ENCODE measurements around the gene GGTLC3. TPM values are rescaled to one million over a fixed set of nuclear protein-coding genes. Genes with fewer than 3 reads are reported as not detected.
"Not testable (repeated sequence)": the region's sequence is repeated elsewhere in the genome, so short reads cannot be mapped to it uniquely, and the experiment has no call there.

The GGTLC3 gene
- total RNA-seq, 1 experiment from 2014 or later = not detected

- H3K4me3 Mint-ChIP-seq (ENCODE audit: low read depth, unreplicated experiment); H3K27me3 Mint-ChIP-seq (ENCODE audit: unreplicated experiment); H3K9me3 Mint-ChIP-seq (ENCODE audit: low read depth, unreplicated experiment); H3K4me1 Mint-ChIP-seq (ENCODE audit: low read depth, unreplicated experiment); H3K27ac Mint-ChIP-seq (ENCODE audit: unreplicated experiment); CTCF ChIA-PET; H3K36me3 Mint-ChIP-seq (ENCODE audit: insufficient read depth, unreplicated experiment); intact Hi-C loops (cut with micrococcal nuclease; ENCODE audit: unreplicated experiment); DNase-seq; BruUV-seq (replicated peaks): not testable (repeated sequence)
Observed at GRCh38 chr22:18513454-18513853, 4.5 kb downstream of the GGTLC3 start.

GRCh38 chr22:18512378-18512777 lies 5.6 kb downstream of the GGTLC3 start:
- H3K27me3 Mint-ChIP-seq (ENCODE audit: unreplicated experiment); H3K27ac Mint-ChIP-seq (ENCODE audit: unreplicated experiment); H3K36me3 Mint-ChIP-seq (ENCODE audit: insufficient read depth, unreplicated experiment); H3K9me3 Mint-ChIP-seq (ENCODE audit: low read depth, unreplicated experiment); DNase-seq; CTCF ChIA-PET; H3K4me3 Mint-ChIP-seq (ENCODE audit: low read depth, unreplicated experiment); BruUV-seq (replicated peaks); H3K4me1 Mint-ChIP-seq (ENCODE audit: low read depth, unreplicated experiment); intact Hi-C loops (cut with micrococcal nuclease; ENCODE audit: unreplicated experiment): not testable (repeated sequence)

- CTCF ChIA-PET; H3K36me3 Mint-ChIP-seq (ENCODE audit: insufficient read depth, unreplicated experiment); BruUV-seq (replicated peaks); DNase-seq; H3K27ac Mint-ChIP-seq (ENCODE audit: unreplicated experiment); intact Hi-C loops (cut with micrococcal nuclease; ENCODE audit: unreplicated experiment); H3K27me3 Mint-ChIP-seq (ENCODE audit: unreplicated experiment); H3K9me3 Mint-ChIP-seq (ENCODE audit: low read depth, unreplicated experiment); H3K4me3 Mint-ChIP-seq (ENCODE audit: low read depth, unreplicated experiment); H3K4me1 Mint-ChIP-seq (ENCODE audit: low read depth, unreplicated experiment): not testable (repeated sequence)
Observed at GRCh38 chr22:18511327-18511726, 6.6 kb downstream of the GGTLC3 start.

- intact Hi-C loops (cut with micrococcal nuclease; ENCODE audit: unreplicated experiment); H3K27me3 Mint-ChIP-seq (ENCODE audit: unreplicated experiment); H3K9me3 Mint-ChIP-seq (ENCODE audit: low read depth, unreplicated experiment); CTCF ChIA-PET; H3K27ac Mint-ChIP-seq (ENCODE audit: unreplicated experiment); H3K36me3 Mint-ChIP-seq (ENCODE audit: insufficient read depth, unreplicated experiment); H3K4me1 Mint-ChIP-seq (ENCODE audit: low read depth, unreplicated experiment); BruUV-seq (replicated peaks); H3K4me3 Mint-ChIP-seq (ENCODE audit: low read depth, unreplicated experiment); DNase-seq: not testable (repeated sequence)
Observed at GRCh38 chr22:18496227-18496626, 21.7 kb downstream of the GGTLC3 start.

Other genes starting within 250 kb of the GGTLC3 start
- 2.4 TPM in 1 of 2 replicates, not detected in the other for gene TMEM191B, start 9.6 kb upstream of the GGTLC3 start, total RNA-seq (2022)
- 0.12 and 0.24 TPM in 2 replicates for gene RIMBP3, start 93.8 kb upstream of the GGTLC3 start, total RNA-seq (2022)